OCI-LY7 (cell line): ENCODE data around the gene NFIA.

ENCODE experiments used
- EZH2phosphoT487 ChIP-seq: fragments of 200-600 bp; sonication (generic); IDR thresholded peaks from 2 replicates; pipeline ENCODE4 v1.6.1; 2018; ENCODE audit warnings: low read depth, borderline replicate concordance, mild to moderate bottlenecking, mixed run types, antibody characterized with exemption, low read length, moderate library complexity, mixed read lengths
- TF ChIP-seq, protein P1 (sequence below): fragments of 200-600 bp; sonication (generic); conservative IDR thresholded peaks from 2 replicates; pipeline ENCODE4 v1.5.1; 2014; ENCODE audit warnings: mild to moderate bottlenecking, antibody characterized with exemption, low read length, moderate library complexity, mixed read lengths

DNA sequence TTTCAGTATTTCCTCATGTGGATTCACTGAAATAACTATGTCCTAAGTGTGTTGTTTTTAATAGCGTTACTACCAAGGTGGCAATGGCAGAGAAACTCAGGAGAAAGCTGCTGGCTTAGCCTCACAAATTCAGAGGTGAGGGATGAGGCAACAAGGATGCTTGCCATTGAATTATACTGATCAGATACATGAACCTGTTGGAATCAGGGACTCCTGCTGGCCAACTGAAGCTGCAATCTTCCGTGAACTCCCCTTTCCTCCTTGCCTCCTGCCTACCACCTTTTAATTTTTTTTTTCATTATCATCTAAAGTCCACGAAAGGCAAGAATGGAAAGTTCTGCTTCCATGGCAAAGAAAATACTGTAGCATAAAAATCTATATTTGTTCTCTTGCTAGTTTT lies 254.7 kb downstream of the NFIA start:
- TF ChIP-seq, protein P1, sequence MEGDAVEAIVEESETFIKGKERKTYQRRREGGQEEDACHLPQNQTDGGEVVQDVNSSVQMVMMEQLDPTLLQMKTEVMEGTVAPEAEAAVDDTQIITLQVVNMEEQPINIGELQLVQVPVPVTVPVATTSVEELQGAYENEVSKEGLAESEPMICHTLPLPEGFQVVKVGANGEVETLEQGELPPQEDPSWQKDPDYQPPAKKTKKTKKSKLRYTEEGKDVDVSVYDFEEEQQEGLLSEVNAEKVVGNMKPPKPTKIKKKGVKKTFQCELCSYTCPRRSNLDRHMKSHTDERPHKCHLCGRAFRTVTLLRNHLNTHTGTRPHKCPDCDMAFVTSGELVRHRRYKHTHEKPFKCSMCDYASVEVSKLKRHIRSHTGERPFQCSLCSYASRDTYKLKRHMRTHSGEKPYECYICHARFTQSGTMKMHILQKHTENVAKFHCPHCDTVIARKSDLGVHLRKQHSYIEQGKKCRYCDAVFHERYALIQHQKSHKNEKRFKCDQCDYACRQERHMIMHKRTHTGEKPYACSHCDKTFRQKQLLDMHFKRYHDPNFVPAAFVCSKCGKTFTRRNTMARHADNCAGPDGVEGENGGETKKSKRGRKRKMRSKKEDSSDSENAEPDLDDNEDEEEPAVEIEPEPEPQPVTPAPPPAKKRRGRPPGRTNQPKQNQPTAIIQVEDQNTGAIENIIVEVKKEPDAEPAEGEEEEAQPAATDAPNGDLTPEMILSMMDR, result no peak
- TF ChIP-seq EZH2phosphoT487, result no peak
